ENCODE measurements around the gene NDRG4.

NDRG4 gene

DNA sequence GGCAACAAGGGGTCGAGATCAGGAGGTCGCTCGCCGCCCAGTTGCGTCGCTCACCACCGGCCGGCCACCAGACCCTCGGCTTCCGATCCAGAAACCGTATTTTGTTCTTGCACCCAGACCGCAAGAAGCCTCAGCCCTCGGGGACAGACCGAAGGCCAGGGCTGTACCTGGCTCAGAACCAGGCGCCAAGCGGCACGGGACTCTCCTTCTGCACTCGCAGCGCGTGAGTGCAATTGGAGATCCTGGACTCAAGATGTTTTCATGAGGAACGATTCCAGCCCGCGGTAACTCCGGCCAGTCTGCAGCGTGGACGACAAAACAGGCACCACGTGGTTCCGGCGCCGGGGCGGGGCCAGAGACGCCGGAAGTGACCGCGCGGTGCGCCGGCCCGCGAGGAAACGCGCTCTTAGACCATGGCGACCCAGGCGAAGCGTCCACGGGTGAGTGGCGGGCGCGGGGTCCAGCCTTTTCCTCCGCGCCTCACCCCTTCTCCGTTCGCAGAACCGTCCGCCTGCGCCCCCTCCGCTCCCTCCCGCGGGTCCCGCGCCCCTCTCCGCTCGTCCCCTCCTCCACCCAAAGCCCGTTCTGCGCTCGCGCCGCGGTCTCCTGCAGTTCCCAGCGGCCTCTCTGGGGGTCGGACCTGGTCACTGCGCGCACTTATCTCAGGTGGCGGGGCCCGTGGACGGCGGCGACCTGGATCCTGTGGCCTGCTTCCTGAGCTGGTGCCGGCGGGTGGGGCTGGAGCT lies 15.4 kb downstream of the NDRG4 start, which contains the start of gene SETD6:
TSS of gene SETD6 (plus strand) at position 393 of the 746 bp plus-strand sequence. CDS start at position 414, 21 bp downstream.
- TF ChIP-seq CTCF (IDR thresholded peaks at IDR 0.05; ENCODE audit: extremely low read depth, missing control alignments) = no peak
- DNase-seq (ENCODE audit: low spot score) = peak; percentile 93

DNA sequence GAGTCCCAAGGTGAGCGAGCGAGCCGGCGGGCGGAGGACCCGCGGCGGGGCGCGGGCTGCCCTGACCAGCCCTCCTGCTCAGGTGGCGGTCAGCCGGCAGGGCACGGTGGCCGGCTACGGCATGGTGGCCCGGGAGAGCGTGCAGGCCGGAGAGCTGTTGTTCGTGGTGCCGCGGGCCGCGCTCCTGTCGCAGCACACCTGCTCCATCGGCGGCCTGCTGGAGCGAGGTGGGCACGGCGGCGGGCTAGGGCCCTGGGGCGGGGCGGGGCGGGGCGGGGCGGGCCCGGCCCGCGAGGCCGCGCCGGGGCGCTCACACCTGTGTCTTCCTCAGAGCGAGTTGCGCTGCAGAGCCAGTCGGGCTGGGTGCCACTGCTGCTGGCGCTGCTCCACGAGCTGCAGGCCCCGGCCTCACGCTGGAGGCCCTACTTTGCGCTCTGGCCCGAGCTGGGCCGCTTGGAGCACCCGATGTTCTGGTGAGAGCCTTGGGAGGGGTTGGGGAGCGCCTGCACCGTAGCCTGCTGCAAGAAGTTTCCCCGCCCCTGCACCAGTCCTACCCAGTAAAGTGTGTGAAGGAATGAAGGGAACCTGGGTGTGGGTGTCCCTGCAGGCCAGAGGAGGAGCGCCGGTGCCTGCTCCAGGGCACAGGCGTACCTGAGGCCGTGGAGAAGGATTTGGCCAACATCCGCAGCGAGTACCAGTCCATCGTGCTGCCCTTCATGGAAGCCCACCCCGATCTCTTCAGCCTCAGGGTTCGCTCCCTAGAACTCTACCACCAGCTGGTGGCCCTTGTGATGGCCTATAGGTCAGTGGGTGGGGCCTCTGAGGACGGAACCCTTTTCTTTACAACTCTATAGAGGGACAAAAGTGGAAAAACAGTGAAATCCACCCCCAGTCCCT lies 16.2 kb downstream of the NDRG4 start:
- no peak for TF ChIP-seq CTCF (IDR thresholded peaks at IDR 0.05; ENCODE audit: extremely low read depth, missing control alignments)
- DNase-seq (ENCODE audit: low spot score) = peak; percentile 73

GRCh38 chr16:58516768-58517107 lies 16.8 kb downstream of the NDRG4 start:
- DNase-seq (ENCODE audit: low spot score) = no peak
- no peak for TF ChIP-seq CTCF (IDR thresholded peaks at IDR 0.05; ENCODE audit: extremely low read depth, missing control alignments)

DNA sequence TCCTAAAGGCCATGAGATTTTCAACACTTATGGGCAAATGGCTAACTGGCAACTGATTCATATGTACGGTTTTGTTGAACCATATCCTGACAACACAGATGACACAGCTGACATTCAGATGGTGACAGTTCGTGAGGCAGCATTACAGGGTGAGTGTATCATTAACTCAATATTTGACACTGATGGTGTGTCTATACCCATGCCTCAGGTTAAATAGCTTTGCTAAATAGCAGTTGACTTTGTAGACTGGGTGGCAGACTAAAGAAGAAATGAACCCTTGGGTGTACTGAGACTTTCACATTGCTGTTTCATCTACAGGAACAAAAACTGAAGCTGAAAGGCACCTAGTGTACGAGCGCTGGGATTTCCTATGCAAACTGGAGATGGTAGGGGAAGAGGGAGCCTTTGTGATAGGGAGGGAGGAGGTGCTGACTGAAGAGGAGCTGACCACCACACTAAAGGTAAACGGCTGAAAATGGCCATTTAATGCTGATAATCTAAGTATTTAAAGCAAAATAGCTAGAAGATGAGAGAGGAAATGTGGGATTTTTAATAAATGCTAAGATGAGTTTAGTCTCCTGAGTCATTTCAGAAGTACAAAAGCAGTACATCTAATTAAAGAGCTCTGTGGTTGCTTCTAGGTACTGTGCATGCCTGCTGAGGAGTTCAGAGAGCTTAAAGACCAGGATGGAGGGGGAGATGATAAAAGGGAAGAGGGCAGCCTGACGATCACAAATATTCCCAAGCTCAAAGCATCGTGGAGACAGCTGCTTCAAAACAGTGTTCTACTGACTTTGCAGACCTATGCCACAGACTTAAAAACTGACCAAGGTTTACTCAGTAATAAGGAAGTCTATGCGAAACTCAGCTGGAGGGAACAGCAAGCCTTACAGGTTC lies 18.4 kb downstream of the NDRG4 start:
- DNase-seq (ENCODE audit: low spot score) = peak; percentile 63
- TF ChIP-seq CTCF (IDR thresholded peaks at IDR 0.05; ENCODE audit: extremely low read depth, missing control alignments) = no peak

- no peak for DNase-seq (ENCODE audit: low spot score)
- TF ChIP-seq CTCF (IDR thresholded peaks at IDR 0.05; ENCODE audit: extremely low read depth, missing control alignments) = no peak
Observed at GRCh38 chr16:58518980-58519368, 19.0 kb downstream of the NDRG4 start.

- no peak for TF ChIP-seq CTCF (IDR thresholded peaks at IDR 0.05; ENCODE audit: extremely low read depth, missing control alignments)
- no peak for DNase-seq (ENCODE audit: low spot score)
Observed at GRCh38 chr16:58519707-58520106, 19.8 kb downstream of the NDRG4 start.

Data from GM20000 (cell line).